PC-9 (cell line): ENCODE data around the gene LSM7. TPM values are rescaled to one million over a fixed set of nuclear protein-coding genes. Genes with fewer than 3 reads are reported as not detected.

Experiments
- BruUV-seq: library from RNA; stranded (reverse); fragments of 400-500 nt; replicated peaks from 2 replicates; lab custom pipeline; 2021; lab: Mats Ljungman, UMichigan
- CTCF ChIA-PET: fragments of 300-600 bp; sonication (Branson Sonifier 250); formaldehyde crosslinking; loops from one replicate; lab custom pipeline; 2022; ENCODE audit warnings: antibody characterized with exemption; lab: Charles Lee
- POLR2A ChIA-PET: fragments of 300-600 bp; sonication (Branson Sonifier 250); formaldehyde crosslinking; loops from one replicate; lab custom pipeline; 2022; ENCODE audit warnings: antibody characterized with exemption; ENCODE audit not compliant: unreplicated experiment; lab: Charles Lee
- DNase-seq, 2 experiments: peaks; one replicate each; pipeline versions ENCODE4 v3.0.0 to v3.0.0-alpha.2; 2015 to 2022; ENCODE audit warnings: mixed read lengths in 1 of 2
- H2AFZ ChIP-seq: fragments of 200-600 bp; sonication (generic); 2 replicates; pipeline ENCODE4 v1.8.1; 2017; ENCODE audit warnings: antibody characterized with exemption
- H3F3A ChIP-seq: fragments of 200-600 bp; sonication (generic); 2 replicates; pipeline ENCODE4 v1.8.1; 2017; ENCODE audit warnings: antibody characterized with exemption, mild to moderate bottlenecking, low read depth; ENCODE audit not compliant: insufficient read depth
- H3K27ac ChIP-seq: fragments of 200-600 bp; sonication (generic); 2 replicates; pipeline ENCODE4 v1.6.1; 2016; ENCODE audit warnings: mixed run types
- H3K27me3 ChIP-seq: fragments of 200-600 bp; sonication (generic); 2 replicates; pipeline ENCODE4 v1.6.1; 2016; ENCODE audit warnings: low read depth, mixed run types; ENCODE audit not compliant: insufficient read depth
- H3K36me3 ChIP-seq: fragments of 200-600 bp; sonication (generic); 2 replicates; pipeline ENCODE4 v1.6.1; 2016; ENCODE audit warnings: low read depth, mixed run types
- H3K4me1 ChIP-seq: fragments of 200-600 bp; sonication (generic); replicated peaks from 2 replicates; pipeline ENCODE4 v1.6.1; 2016; ENCODE audit warnings: mixed run types; ENCODE audit not compliant: insufficient read depth
- H3K4me2 ChIP-seq: fragments of 200-600 bp; sonication (generic); 2 replicates; pipeline ENCODE4 v1.6.1; 2017; ENCODE audit warnings: mixed run types
- H3K4me3 ChIP-seq: fragments of 200-600 bp; sonication (generic); 2 replicates; pipeline ENCODE4 v1.6.1; 2016; ENCODE audit warnings: mixed run types
- H3K79me2 ChIP-seq: fragments of 200-600 bp; sonication (generic); 2 replicates; pipeline ENCODE4 v1.6.1; 2017; ENCODE audit warnings: low read depth, mixed run types
- H3K9me2 ChIP-seq: fragments of 200-600 bp; sonication (generic); 2 replicates; pipeline ENCODE4 v1.8.1; 2017; ENCODE audit warnings: mild to moderate bottlenecking; ENCODE audit not compliant: insufficient read depth
- H3K9me3 ChIP-seq: fragments of 200-600 bp; sonication (generic); 2 replicates; pipeline ENCODE4 v1.8.1; 2016; ENCODE audit warnings: low read depth; ENCODE audit not compliant: insufficient read depth
- H4K20me1 ChIP-seq: fragments of 200-600 bp; sonication (generic); 2 replicates; pipeline ENCODE4 v1.8.1; 2017; ENCODE audit not compliant: insufficient read depth
- CTCF ChIP-seq: fragments of 200-600 bp; sonication (generic); conservative IDR thresholded peaks from 2 replicates; pipeline ENCODE4 v1.6.1; 2017; ENCODE audit warnings: mixed run types, antibody characterized with exemption, mild to moderate bottlenecking, moderate library complexity
- EZH2 ChIP-seq: fragments of 200-600 bp; sonication (generic); IDR thresholded peaks from 2 replicates; pipeline ENCODE4 v1.8.0; 2017; ENCODE audit warnings: antibody characterized with exemption, low read depth
- intact Hi-C: fragments of 100-400 bp; cut with micrococcal nuclease; formaldehyde crosslinking; loops from one replicate; pipeline ENCODE4 v1.10.0; 2022; ENCODE audit not compliant: unreplicated experiment
- total RNA-seq: library from RNA; stranded (reverse); gene quantifications from 2 replicates; pipeline ENCODE4 v1.2.3, GENCODE V29; 2021

LSM7 gene
- total RNA-seq, 1 experiment from 2014 or later, result 80.2 TPM

- H3K4me2 ChIP-seq, result no peak overlapping the region
- ChIA-PET POLR2A (no interaction called here), CTCF (no interaction called here)
- H3K27ac ChIP-seq, result no peak overlapping the region
- BruUV-seq, result no TSS peak
- H4K20me1 ChIP-seq, result no peaks in the 10 kb centered on the region
- H2AFZ ChIP-seq, result no peak overlapping the region
- no peaks in the 10 kb centered on the region for H3K4me1 ChIP-seq
- TF ChIP-seq EZH2 (no peak), CTCF (no peak)
- no peaks in the 10 kb centered on the region for H3K27me3 ChIP-seq
- DNase-seq, result no peak
- intact Hi-C loops, result no loop called here
- no peaks in the 10 kb centered on the region for H3K9me3 ChIP-seq
- H3K4me3 ChIP-seq, result no peak overlapping the region
- H3K79me2 ChIP-seq, result no peaks in the 10 kb centered on the region
- H3F3A ChIP-seq, result no peaks in the 10 kb centered on the region
- H3K9me2 ChIP-seq, result no peaks in the 10 kb centered on the region
- H3K36me3 ChIP-seq, result no peaks in the 10 kb centered on the region
Observed at GRCh38 chr19:2300533-2300932, 27.9 kb downstream of the LSM7 start.

- Histone ChIP-seq H3K4me1 (no peaks in the 10 kb centered on the region), H3K9me3 (no peaks in the 10 kb centered on the region), H3K4me3 (no peak overlapping the region), H3K36me3 (no peaks in the 10 kb centered on the region), H3K27me3 (no peaks in the 10 kb centered on the region), H2AFZ (no peak overlapping the region), H3K27ac (no peak overlapping the region), H3K79me2 (no peaks in the 10 kb centered on the region), H4K20me1 (no peaks in the 10 kb centered on the region), H3K4me2 (no peak overlapping the region), H3F3A (no peaks in the 10 kb centered on the region), H3K9me2 (no peaks in the 10 kb centered on the region)
- DNase-seq, result no peak
- no TSS peak for BruUV-seq
- ChIA-PET CTCF (no interaction called here), POLR2A (no interaction called here)
- TF ChIP-seq CTCF (no peak), EZH2 (no peak)
- intact Hi-C loops, result no loop called here
Observed at GRCh38 chr19:2296141-2296540, 32.2 kb downstream of the LSM7 start.

- H3K27me3 ChIP-seq, result no peaks in the 10 kb centered on the region
- no peaks in the 10 kb centered on the region for H4K20me1 ChIP-seq
- H3K9me3 ChIP-seq, result no peaks in the 10 kb centered on the region
- H3K4me2 ChIP-seq, result no peak overlapping the region
- no peak overlapping the region for H3K4me3 ChIP-seq
- no peaks in the 10 kb centered on the region for H3K79me2 ChIP-seq
- intact Hi-C loops, result no loop called here
- no peaks in the 10 kb centered on the region for H3K36me3 ChIP-seq
- H3K4me1 ChIP-seq, result no peaks in the 10 kb centered on the region
- no peak for DNase-seq
- BruUV-seq, result no TSS peak
- TF ChIP-seq EZH2 (no peak), CTCF (no peak)
- no peaks in the 10 kb centered on the region for H3K9me2 ChIP-seq
- ChIA-PET CTCF (interaction anchor here (0.7 kb wide), 1 partner anchor 396 kb away, joined by 10 read pairs; no protein-coding TSS in a partner anchor), POLR2A (no interaction called here)
- H2AFZ ChIP-seq, result no peak overlapping the region
- no peak overlapping the region for H3K27ac ChIP-seq
- no peaks in the 10 kb centered on the region for H3F3A ChIP-seq
Observed at GRCh38 chr19:2294687-2295335, 33.6 kb downstream of the LSM7 start.
